HEK293T (cell line): ENCODE results near the gene BACH2.

Experiments
- ARNT ChIP-seq: fragments of 450-650 bp; IDR thresholded peaks from 2 replicates; pipeline ENCODE4 v1.6.1; 2017; ENCODE audit warnings: mild to moderate bottlenecking
- CTBP1 ChIP-seq: fragments of 450-650 bp; IDR thresholded peaks from 2 replicates; pipeline ENCODE4 v1.6.1; 2016; ENCODE audit warnings: borderline replicate concordance
- ELF4 ChIP-seq: fragments of 450-650 bp; IDR thresholded peaks from 2 replicates; pipeline ENCODE4 v1.6.1; 2017; ENCODE audit warnings: antibody characterized with exemption
- FOXA1 ChIP-seq: fragments of 450-650 bp; IDR thresholded peaks from 2 replicates; pipeline ENCODE4 v1.6.1; 2016; ENCODE audit warnings: mild to moderate bottlenecking
- NFRKB ChIP-seq: fragments of 450-650 bp; IDR thresholded peaks from 2 replicates; pipeline ENCODE4 v1.6.1; 2016; ENCODE audit warnings: mild to moderate bottlenecking, moderate library complexity
- SP1 ChIP-seq: fragments of 450-650 bp; IDR thresholded peaks from 2 replicates; pipeline ENCODE4 v1.6.1; 2017
- TARDBP ChIP-seq: fragments of 450-650 bp; IDR thresholded peaks from 2 replicates; pipeline ENCODE4 v1.6.1; 2016

GRCh38 chr6:90168693-90169131 is 127.9 kb downstream of the BACH2 start:
- TF ChIP-seq TARDBP = no peak
- TF ChIP-seq ARNT = no peak
- no peak for TF ChIP-seq ELF4
- TF ChIP-seq CTBP1 = no peak
- no peak for TF ChIP-seq SP1
- TF ChIP-seq NFRKB = no peak
- no peak for TF ChIP-seq FOXA1
